Endothelial cell of hepatic sinusoid (primary cell): ENCODE results near the gene ACSL1.

Experiments
- in situ Hi-C: cut with HindIII; loops from 2 replicates; pipeline ENCODE4 v1.10.0; 2017; ENCODE audit warnings: low sequenced_read_pairs

ACSL1 gene, protein sequence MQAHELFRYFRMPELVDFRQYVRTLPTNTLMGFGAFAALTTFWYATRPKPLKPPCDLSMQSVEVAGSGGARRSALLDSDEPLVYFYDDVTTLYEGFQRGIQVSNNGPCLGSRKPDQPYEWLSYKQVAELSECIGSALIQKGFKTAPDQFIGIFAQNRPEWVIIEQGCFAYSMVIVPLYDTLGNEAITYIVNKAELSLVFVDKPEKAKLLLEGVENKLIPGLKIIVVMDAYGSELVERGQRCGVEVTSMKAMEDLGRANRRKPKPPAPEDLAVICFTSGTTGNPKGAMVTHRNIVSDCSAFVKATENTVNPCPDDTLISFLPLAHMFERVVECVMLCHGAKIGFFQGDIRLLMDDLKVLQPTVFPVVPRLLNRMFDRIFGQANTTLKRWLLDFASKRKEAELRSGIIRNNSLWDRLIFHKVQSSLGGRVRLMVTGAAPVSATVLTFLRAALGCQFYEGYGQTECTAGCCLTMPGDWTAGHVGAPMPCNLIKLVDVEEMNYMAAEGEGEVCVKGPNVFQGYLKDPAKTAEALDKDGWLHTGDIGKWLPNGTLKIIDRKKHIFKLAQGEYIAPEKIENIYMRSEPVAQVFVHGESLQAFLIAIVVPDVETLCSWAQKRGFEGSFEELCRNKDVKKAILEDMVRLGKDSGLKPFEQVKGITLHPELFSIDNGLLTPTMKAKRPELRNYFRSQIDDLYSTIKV

GRCh38 chr4:184825896-184826690 is at the start of gene ACSL1:
ACSL1 (minus strand) TSS chr4:184825968; CDS start chr4:184803514, 22,454 bp downstream.
- in situ Hi-C loops, result no loop called here

DNA sequence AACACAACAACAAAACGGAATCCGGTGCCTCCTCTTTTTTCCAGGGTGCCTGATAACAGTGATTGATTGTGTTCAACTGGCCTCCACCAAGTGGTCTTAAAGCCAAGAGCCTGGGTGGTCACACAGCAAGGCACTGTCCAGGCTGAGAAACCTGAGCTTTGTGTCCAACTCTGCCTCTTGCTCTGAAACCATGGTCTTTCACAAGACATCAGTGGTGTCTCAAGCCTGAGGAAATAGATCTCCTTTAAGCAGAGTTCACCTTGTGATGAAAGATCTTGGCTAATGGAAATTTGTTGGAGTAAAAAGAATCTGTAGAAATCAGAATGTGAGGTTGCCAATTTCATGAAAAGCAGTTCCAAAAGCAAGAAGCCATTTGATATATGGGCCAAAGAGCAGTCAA is 47.3 kb upstream of the ACSL1 start:
- in situ Hi-C loops, result no loop called here

DNA sequence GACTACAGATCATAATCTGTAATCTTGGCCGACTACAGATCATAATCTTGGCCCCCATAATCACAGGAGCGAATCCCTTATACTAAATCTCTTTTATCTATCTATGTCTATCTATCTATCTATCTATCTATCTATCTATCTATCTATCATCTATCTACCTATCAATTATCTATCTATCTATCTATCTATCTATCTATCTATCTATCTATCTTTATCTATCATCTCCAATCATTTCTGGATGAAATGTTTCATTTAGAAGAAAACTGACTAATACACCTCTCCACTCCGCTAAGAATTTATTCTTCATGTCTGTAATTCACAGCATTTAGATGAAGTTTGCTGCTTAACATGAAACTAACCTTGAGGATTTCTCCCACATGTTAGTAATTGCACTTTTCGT is 45.0 kb upstream of the ACSL1 start:
- in situ Hi-C loops, result no loop called here

- in situ Hi-C loops, result no loop called here
Observed at GRCh38 chr4:184868623-184869022, 42.9 kb upstream of the ACSL1 start.

- in situ Hi-C loops, result no loop called here
Observed at GRCh38 chr4:184863916-184864315, 38.1 kb upstream of the ACSL1 start.

GRCh38 chr4:184861047-184861446 is 35.3 kb upstream of the ACSL1 start:
- in situ Hi-C loops, result no loop called here

- in situ Hi-C loops, result no loop called here
Observed at GRCh38 chr4:184860018-184860779, 34.4 kb upstream of the ACSL1 start.

GRCh38 chr4:184857441-184858121 is 31.8 kb upstream of the ACSL1 start:
- in situ Hi-C loops, result no loop called here

- in situ Hi-C loops, result no loop called here
Observed at GRCh38 chr4:184856277-184856609, 30.5 kb upstream of the ACSL1 start.

GRCh38 chr4:184854673-184855072 is 28.9 kb upstream of the ACSL1 start:
- in situ Hi-C loops, result no loop called here

- in situ Hi-C loops, result no loop called here
Observed at GRCh38 chr4:184853436-184853835, 27.7 kb upstream of the ACSL1 start.

GRCh38 chr4:184851886-184852285 is 26.1 kb upstream of the ACSL1 start:
- in situ Hi-C loops, result no loop called here

DNA sequence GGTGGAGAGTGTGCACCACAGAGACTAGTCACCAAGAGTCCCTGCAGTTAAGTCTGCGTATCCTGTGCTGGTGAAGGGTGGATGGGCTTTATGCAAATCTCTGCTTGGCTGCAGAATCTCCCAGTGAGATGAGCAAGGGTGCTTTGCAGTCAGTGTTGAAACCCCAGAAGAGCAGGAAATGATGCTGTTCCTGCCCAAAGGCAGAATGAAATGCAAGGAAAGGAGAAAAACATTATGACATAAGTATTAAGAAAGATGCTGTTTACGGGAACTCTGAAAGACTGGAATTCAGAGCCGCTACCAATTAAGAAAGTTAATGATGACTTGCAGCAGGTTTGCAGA is 25.4 kb upstream of the ACSL1 start:
- in situ Hi-C loops, result no loop called here

- in situ Hi-C loops, result no loop called here
Observed at GRCh38 chr4:184850431-184851199, 24.8 kb upstream of the ACSL1 start.

DNA sequence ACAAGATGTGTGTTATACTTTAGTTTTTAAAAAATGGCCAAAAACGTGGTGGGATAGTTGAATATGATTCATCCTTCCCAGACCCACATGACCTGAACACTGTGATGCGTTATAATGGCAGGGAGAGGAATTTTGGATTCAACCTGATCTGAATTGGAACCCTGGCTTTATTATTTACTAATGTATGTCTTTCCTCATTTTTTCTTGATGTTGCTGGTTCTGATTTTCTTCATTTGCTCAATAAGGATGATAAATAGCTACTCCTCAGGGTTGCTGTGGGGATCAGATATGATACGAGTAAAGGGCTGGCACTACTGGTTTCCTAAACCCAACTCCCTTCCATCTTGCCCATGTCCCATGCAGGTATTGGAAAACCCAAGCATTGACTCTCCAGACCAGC is 24.2 kb upstream of the ACSL1 start:
- in situ Hi-C loops, result no loop called here

- in situ Hi-C loops, result no loop called here
Observed at GRCh38 chr4:184849185-184849584, 23.4 kb upstream of the ACSL1 start.

GRCh38 chr4:184848510-184848909 is 22.7 kb upstream of the ACSL1 start:
- in situ Hi-C loops, result no loop called here

DNA sequence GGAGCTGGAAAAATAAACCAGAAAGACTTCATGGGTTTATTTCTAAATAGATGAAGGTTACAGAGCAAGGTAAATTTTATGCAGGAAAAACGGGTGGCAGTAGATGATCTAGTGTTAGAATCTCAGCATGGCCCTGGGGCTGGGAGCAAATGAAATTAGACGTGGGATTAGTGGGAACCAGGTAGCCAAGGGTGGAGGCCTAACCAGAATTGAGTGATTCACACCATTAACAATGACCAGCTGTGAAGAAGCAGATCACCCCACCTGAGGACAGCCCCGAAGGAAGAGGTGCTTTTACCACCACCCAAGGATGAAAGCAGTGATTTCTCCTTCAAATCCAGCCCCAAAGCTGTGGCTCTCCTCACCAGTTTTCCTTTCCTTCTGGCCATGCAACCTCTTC is 20.8 kb upstream of the ACSL1 start:
- in situ Hi-C loops, result no loop called here

DNA sequence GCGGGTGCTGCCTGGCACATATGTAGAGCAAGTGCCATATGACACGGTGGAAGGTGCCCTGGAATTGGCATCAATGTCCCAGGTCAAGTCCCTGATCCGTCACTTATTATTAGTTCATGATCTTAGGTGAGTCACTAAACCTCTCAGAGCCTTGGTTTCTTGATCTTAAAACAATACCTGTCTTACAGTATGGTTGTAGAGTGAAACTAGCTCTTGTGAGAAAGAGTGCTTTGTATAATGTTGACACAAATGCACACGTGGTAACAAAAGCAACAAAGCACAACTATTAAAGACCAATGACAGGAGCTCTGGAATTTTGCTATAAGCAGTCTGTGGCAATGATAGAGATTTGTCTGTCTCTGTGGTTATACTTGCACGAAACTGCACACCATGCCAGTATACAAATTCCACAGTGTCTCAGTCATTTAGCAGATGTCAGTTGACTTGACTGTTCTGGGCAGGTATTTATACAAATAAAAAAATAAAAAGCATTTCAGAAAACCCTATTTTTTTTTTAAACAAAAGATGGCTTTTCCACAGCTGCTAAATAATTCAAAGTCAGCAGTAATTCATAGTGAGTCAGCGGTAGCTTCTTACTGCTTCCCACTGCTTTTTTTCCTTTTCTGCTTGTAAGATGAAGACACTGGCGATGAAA is 19.7 kb upstream of the ACSL1 start:
- in situ Hi-C loops, result no loop called here
